Measurements from ENCODE around the gene BEST3.

The BEST3 gene

DNA sequence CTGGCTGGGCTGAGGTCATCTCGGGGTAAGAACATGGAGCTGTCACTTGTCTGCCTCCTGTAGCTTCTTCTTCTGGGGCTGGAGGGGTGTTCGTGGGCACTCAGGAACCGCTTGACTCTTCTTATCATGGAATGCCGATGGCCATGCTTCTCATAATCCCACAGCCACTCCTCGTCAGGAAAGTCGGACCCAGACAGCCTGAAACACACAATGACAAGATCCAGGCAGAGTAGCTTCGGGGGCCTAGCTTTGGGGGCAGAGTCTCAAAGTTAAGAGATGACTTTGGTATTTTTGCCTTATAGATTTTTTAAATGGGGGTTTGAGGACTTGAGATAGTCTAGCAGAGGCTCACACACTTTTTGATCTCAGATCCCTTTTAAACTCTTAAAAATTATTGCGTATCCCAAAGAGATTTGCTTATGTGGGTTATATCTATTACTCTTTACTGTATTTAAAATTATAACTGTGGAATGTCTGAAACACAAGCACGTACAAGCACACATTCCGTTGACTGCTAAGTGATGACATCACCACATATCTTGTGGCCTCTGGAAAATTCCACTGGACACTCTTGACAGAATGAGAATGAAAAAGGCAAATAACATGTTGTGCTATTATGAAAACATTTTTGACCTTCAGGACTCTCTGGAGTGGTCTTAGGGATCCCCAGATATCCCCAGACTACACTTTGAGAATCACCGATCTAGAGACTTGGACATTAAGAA is 43.3 kb downstream of the BEST3 start:
- in situ Hi-C loops (cut with MboI; ENCODE audit: low sequenced_read_pairs): no loop called here

DNA sequence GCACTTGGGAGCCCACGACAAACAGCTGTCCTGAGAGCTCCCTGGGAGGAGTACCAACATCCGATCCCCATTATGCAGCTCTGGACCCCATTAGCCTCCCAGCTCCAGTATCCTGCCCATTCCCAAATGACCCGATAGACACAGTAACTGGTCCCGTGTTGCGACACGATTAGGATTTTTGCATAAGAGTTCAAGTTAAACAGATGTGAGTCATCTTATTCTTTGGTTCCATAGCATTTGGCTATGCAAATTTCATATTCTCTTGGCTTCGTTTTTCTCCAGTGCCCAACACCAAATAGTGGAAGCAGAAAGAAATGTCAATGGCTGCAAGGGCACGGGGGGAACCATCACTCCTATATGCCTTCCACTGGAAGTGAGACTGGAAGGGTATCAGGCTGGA is 45.4 kb downstream of the BEST3 start:
- in situ Hi-C loops (cut with MboI; ENCODE audit: low sequenced_read_pairs): no loop called here

DNA sequence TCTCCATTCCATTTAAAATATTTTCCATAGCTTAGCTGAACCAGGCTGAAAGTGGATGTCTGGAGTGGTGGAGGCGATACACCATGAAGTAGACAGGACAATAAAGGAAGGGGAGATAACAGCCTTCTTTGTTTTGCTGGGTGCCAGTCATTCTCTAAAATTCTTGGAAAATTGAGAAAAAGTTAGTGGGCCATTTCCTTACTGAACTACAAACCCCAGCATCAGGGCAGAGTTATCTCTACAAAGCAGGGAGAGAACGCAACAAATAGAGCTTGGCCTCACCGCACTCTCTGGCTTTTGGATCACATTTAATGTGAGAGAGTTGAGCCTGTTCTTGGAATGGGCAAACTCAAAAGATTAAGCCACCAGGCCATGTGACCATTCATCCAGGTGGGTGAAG is 47.2 kb downstream of the BEST3 start:
- in situ Hi-C loops (cut with MboI; ENCODE audit: low sequenced_read_pairs): no loop called here

DNA sequence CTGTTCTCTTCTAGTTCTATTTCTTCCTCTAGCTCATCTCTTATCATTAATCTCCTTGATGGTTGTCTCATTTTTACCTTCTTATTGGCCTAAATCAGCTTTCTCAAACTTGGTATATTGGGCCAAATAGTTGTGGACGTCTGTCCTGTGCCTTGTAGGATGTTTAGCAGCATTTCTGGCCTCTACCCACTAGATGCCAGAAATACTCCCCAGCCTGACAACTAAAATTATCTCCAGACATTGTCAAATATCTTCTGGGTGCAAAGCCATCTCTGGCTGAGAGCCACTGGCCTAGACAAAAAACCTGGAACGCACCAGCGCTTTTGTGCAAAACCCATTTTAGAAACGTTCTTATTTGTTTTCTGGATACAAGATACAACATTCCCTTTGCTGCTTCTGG is 49.6 kb downstream of the BEST3 start:
- in situ Hi-C loops (cut with MboI; ENCODE audit: low sequenced_read_pairs): no loop called here

DNA sequence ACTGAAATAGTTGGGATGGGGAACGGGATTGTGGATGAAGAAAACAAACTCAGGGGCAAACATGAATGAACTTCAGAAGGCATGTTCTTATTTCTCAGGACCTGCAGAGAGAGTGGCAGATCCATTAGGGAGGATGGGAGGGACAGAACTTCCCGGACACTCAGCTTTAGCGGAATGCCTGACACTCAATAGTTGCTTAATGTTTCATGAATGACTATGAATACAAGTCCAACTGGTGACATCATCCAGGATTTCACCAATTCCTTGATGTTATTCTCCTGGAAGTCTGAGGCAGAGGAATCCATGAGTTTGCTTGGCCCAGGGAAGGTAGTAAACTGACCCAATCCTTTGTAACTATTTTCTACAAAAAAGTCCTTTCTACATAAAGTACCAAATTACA is 50.6 kb downstream of the BEST3 start:
- in situ Hi-C loops (cut with MboI; ENCODE audit: low sequenced_read_pairs): no loop called here

DNA sequence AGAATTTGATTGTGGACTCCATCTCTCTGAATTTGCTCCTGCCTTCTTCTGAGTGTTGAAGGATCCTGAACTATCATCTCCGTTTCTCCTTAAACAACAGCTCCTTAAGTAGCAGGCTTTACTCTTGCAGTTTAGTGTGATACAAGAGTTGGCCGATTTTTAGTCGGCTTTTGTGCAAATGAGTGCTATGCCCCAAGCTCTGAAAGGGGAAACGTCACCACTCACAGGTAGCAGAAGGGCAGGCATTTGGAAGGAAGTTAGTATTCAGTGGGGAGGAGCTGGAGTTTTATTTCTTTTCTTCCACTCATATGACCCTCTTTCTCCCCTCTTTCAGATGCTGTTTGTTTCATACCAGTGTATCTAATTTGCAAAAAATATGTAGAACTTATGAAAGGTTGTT is 51.9 kb downstream of the BEST3 start:
- in situ Hi-C loops (cut with MboI; ENCODE audit: low sequenced_read_pairs): no loop called here

DNA sequence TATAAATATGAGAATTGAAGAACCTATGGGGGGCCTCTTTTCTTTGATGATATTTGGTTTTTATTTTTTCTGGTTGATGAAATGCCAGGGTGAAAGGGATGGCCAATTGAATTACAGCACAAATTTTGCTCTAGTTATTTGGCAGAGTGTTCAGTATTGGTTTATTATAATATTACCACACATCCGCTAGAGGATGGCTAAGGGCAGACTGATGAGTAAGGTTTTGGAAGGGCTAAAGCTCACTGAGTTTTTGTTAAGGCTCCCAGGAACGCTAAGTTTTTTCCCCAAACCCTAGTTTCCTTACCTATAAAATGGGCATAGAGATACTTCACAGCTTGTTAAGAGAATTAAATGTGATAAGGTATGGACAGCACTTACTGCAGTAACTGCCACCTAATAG is 54.1 kb downstream of the BEST3 start:
- in situ Hi-C loops (cut with MboI; ENCODE audit: low sequenced_read_pairs): no loop called here

DNA sequence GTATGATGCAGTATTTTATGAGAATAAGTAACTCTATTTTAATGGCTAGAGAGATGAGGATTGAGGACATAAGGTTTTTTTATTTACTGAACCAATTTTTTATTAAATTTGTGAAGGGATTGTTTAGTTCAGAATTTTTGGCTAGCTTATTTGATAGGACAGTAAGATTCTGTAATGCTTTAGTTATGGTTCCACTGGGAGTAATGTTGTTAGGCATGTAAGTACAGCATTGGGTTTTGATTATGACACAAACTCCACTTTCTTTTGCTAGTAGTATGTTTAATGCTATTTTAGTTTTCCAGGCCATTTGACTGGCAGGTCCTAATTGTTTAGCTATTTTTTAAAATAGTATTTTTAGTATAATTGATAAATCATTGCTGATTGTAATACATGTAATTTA is 54.6 kb downstream of the BEST3 start:
- in situ Hi-C loops (cut with MboI; ENCODE audit: low sequenced_read_pairs): no loop called here

DNA sequence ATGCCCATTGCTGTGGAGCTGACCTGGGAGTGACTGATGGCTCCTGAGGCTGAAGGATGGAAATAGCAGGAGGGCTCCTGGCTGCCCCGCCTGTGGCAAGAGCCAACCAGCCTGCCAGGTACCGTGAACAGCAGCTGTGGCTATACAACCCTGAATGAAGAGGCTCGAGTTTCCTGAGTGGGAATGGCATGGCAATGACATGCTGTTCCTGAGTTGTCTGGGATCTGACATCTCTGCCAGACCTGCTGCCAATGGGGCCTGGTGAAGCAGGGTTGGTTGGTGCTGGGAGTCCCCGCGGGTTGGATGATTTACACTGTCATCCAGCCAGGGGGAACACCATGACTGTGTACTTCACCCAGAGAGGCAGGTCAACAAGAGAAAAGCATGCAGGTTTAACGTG is 56.6 kb downstream of the BEST3 start:
- in situ Hi-C loops (cut with MboI; ENCODE audit: low sequenced_read_pairs): no loop called here

DNA sequence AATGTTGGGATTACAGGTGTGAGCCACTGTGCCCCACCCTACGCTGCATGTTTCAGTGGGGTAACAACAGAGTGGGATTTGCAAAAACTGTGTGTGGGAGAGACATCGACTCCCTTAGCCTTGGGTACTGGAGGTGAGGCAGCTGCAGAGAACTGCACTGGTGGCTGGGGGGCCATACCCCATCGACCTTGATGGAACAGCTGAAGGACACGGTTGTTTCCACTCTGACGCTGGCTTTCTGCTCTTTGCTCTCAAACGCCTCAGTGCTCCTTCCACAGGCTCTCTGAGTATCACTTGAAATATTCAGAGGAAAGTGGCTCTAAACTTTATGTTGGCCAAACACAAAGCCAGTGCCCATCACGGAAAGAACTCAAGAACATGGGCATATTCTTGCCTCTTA is 57.6 kb downstream of the BEST3 start:
- in situ Hi-C loops (cut with MboI; ENCODE audit: low sequenced_read_pairs): no loop called here

DNA sequence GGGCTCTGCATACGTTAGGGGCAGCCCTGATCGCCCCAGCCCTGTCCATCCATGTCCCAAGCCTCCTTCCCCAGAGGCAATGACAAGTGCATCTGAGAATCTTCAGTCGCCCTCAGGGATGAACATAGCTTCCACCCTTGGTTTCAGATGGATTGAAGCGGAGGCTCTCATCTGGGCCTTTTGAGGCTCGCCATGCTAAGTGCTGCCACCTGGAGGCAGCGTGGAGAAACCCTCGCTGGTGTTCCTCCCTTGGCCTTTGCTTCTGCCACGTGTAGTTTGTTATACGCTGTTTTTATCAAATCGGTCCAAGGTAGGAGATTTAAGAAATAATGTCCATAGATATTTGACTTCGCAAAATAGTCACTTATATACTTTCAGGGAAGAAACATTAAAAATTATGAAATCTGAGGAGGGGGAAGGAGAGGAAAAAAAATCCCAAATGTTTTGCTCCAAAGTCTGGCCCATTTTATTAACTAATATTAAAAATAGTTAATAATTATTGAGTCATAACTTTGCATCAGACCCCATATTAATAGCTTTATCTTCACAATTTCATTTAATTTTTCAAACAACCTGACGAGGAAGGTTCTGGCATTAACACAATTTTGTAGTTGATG is 59.6 kb downstream of the BEST3 start:
- in situ Hi-C loops (cut with MboI; ENCODE audit: low sequenced_read_pairs): no loop called here

DNA sequence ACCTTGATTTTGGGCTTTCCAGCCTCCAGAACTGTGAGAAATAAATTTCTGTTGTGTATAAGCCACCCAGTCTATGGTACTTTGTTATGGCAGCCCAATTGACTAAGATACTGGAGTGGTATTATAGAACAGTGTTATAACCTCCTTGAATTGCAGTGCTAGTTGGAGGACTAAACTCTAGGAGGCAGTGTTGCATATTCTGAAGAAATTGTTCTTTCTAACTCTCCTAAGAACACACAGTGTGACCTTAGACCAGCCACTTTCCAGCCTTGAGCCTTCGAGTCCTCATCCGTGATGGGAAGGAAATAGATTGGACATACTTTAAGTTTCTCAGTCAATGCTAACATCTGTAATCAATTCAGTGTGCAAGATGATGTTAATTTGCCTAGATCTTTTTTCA is 66.0 kb downstream of the BEST3 start:
- in situ Hi-C loops (cut with MboI; ENCODE audit: low sequenced_read_pairs): no loop called here

DNA sequence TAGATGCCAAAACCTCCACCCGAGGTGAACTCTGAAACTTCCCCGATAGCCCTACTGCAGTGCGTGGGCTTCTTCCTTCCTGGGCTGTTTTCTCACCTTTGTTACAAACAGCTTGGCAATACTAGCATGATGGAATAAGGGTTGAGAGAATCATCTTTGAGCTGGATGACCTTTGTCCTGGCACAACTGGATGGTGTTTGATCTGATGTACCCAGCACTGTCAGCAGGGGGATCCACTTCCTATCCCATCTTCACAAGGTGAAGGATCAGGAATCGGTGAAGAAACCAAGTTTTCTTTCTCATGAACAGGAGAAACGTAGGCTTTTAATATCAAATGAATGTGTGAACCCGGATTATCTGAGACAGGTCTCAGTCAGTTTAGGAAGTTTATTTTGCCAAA is 68.9 kb downstream of the BEST3 start:
- in situ Hi-C loops (cut with MboI; ENCODE audit: low sequenced_read_pairs): no loop called here

DNA sequence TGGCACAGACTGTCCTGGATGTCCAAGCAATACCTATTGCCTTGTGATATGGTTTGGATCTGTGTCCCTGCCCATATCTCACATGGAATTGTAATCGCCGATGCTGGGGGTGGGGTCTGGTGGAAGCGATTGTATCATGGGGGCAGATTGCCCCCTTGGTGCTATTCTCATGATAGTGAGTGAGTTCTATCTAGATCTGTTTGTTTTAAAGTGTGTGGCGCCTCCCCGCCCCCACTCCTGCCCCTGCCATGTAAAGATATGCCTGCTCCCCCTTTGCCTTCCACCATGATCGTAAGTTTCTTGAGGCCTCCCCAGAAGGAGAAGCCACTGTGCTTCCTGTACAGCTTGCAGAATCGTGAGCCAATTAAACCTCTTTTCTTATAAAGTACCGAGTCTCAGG is 71.6 kb downstream of the BEST3 start:
- in situ Hi-C loops (cut with MboI; ENCODE audit: low sequenced_read_pairs): no loop called here

DNA sequence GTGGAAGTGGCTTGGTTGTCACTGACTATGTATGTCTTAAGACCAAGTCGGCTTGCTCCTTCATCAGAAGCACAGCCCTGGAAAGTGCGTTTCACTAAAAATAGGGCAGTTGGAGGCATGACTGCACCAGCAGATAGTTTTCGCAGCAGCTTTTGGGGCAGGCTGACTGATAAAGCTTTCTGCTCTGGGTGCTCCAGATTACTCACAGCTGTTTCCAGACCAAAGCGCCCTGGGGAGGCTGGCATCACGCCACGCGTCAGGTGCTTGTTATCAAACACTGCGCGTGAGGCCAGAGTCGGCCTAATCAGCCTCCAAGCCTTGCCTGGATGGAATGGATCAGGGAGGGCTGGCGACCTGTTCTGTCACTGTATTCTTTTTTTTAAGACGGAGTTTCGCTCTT is 75.1 kb downstream of the BEST3 start:
- in situ Hi-C loops (cut with MboI; ENCODE audit: low sequenced_read_pairs): no loop called here

DNA sequence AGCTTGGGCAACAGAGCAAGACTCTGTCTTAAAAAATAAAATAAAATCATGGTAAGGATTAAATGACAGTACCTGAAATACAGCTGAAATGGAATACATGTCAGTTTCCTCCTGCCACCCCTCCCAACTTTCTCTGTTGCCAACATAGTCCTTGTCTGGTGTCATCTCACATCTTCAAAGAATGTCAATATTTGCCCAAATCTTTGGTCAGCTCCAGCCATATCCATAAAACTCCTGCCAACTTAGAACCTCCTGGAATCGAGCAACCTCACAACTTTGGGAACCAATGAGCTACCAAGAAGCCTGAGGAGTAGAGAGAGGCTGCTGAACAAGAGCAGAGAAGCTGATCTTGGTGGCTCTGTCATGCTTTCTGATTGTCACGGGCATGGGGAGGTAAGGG is 77.6 kb downstream of the BEST3 start:
- in situ Hi-C loops (cut with MboI; ENCODE audit: low sequenced_read_pairs): no loop called here

DNA sequence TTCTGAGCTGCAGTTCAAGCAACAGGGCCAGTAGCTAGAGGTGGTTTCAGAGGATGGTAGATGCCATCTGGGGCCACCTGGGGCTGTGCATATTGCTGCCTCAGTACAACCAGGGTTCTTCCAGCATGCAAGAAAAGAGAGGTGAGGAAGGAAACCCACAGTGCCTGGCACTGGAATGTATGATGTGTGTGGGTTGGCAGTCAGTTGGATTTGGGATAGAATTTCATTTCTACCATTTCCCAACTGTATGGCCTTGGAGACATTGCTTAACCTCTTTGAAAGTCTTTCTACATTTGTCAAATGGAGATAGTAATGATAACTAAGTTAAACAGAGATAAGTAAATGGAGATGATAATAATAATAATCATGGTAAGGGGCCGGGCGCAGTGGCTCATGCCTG is 78.2 kb downstream of the BEST3 start:
- in situ Hi-C loops (cut with MboI; ENCODE audit: low sequenced_read_pairs): no loop called here

DNA sequence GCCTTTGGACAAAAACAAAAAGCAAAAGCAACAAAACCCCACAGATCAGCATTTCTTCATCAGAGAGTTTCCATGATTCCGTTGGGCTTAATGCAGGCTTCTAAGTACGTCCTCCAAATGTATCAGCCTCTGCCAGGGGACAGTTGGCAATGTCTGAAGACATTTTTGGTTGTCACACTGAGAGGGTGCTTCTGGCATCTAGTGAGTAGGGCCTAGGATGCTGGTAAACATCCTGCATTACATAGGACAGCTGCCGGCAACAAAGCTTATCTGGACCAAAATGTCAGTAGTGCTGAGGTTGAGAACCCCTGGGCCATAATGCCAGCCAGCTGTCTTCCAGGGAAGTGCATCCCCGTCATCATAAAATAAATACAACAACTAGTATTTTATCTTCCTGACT is 79.0 kb downstream of the BEST3 start:
- in situ Hi-C loops (cut with MboI; ENCODE audit: low sequenced_read_pairs): no loop called here

DNA sequence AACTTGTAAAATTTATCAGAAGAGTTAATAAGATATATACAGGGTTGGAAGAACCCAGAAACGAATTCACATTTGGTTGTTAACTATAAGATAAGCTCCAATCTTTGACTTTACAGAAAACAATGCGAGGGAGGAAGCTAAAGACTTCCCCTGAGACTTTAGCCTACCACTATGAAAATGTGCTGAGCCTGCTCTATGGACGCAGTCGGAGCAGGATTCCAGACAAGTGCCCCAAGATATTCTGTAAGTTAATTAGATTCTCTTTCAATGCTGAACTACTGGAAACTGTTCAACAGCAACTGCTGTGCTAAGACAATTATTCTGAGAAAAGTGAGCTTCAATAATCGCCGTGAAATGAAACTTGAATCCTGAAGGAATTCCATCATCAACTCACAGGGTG is 80.1 kb downstream of the BEST3 start:
- in situ Hi-C loops (cut with MboI; ENCODE audit: low sequenced_read_pairs): no loop called here

DNA sequence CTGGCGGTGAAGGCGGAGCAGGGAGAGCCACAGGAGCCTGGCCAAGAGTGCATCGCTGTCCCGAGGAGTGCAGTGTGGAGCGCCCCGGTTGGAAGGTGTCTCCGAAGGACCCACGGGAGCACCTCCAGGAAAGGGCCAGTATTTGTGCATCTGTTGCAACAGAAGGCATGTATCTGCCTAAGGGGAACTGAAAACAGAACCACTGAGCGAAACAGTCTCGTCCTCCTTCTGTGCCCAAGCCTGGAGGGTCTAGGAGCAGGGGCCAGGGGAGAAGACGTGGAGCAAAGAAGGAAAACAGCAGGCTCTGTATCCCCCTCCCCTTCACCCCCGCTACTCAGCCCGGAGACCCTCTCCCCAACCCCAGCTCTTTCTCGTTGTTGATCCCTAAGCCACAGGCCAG is 83.1 kb downstream of the BEST3 start:
- in situ Hi-C loops (cut with MboI; ENCODE audit: low sequenced_read_pairs): no loop called here

DNA sequence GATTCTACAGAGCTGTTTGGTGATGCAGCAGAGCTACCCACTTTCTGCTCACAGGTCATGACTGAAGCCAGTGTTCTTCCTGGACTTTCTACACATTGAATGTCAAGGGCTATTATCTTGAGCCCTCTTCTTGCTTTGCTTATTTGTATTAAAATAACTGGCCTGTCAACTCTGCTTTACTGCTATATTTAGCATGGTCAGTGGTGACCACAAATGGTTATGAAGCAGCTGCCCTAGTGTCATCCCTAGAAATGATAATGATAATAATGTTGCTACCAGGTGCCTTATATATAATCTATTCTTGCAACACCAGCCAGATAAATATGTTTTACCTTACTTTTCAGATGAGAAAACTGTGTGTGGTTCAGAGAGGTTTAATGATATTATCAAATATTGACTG is 85.8 kb downstream of the BEST3 start:
- in situ Hi-C loops (cut with MboI; ENCODE audit: low sequenced_read_pairs): no loop called here

DNA sequence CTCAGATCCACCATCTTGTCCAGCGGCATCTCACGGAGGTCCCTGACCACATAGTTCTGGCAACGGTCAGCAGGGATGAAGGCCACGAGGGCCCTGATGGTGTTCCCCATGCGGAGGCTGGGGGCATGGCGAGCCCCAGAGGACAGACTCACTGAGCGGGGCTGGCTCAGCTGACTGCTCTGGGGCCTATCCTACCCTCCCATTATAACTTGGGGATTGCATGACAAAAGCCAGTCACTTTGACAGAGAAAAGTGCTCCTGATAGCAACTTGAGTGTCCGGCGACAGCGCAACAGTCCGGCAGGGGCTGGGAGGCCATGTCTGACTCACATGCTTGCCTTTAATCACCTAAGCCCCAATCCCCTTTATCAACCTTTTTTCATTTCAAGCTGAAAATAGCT is 88.4 kb downstream of the BEST3 start, which contains the start of gene LRRC10:
Gene LRRC10, minus strand, starts transcription at position 179 of the 400 bp plus-strand sequence. Its CDS starts 69 bp downstream, at position 110.
- in situ Hi-C loops (cut with MboI; ENCODE audit: low sequenced_read_pairs): no loop called here

DNA sequence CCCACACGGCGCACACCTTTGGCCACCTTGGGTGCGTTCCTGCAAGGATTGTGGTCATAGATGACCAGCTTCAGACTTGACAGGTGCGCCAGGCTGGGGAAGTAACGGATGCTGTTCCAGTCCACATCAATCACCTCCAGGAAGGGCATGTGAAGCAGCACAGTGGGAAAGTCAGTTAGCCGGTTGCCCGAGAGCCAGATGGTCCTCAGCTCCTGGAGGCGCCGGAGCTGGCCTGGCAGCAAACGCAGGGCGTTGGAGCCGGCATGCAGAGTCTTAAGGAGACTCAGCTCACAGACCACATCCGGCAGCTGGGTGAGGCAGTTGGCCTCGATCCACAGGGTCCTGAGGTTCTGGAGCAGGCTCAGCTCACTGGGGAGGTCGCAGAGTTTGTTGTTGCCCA is 89.0 kb downstream of the BEST3 start:
- in situ Hi-C loops (cut with MboI; ENCODE audit: low sequenced_read_pairs): no loop called here
